RWPE1 (cell line): ENCODE data around the gene PKNOX2.

Experiments used
- CTCF ChIA-PET: fragments of 350-600 bp; sonication (Branson Sonifier 250); formaldehyde crosslinking; extraction: SDS; loops from one replicate; lab custom pipeline; 2021; lab: Yijun Ruan, JAX
- POLR2A ChIA-PET: fragments of 400-600 bp; formaldehyde crosslinking; extraction: SDS; loops from one replicate; lab custom pipeline; 2020; ENCODE audit warnings: antibody characterized with exemption; ENCODE audit not compliant: low non-redundant PET; lab: Yijun Ruan, JAX
- DNase-seq: peaks from one replicate; pipeline ENCODE4 v3.0.0; 2012; ENCODE audit warnings: low spot score
- H3K27ac ChIP-seq: fragments of 450-650 bp; 2 replicates; pipeline ENCODE4 v1.5.1; 2017
- CTCF ChIP-seq: fragments of 450-650 bp; conservative IDR thresholded peaks from 2 replicates; pipeline ENCODE4 v1.5.1; 2017; ENCODE audit warnings: low read depth, mild to moderate bottlenecking

Gene PKNOX2

GRCh38 chr11:125312812-125313211 lies 148.3 kb downstream of the PKNOX2 start:
- no peak for DNase-seq
- ChIA-PET CTCF (interaction anchor here (1.4 kb wide), 1 partner anchor 33 kb away, joined by 4 read pairs; no protein-coding TSS in a partner anchor), POLR2A (no interaction called here)
- no peak for TF ChIP-seq CTCF
- H3K27ac ChIP-seq = no peak overlapping the region

DNA sequence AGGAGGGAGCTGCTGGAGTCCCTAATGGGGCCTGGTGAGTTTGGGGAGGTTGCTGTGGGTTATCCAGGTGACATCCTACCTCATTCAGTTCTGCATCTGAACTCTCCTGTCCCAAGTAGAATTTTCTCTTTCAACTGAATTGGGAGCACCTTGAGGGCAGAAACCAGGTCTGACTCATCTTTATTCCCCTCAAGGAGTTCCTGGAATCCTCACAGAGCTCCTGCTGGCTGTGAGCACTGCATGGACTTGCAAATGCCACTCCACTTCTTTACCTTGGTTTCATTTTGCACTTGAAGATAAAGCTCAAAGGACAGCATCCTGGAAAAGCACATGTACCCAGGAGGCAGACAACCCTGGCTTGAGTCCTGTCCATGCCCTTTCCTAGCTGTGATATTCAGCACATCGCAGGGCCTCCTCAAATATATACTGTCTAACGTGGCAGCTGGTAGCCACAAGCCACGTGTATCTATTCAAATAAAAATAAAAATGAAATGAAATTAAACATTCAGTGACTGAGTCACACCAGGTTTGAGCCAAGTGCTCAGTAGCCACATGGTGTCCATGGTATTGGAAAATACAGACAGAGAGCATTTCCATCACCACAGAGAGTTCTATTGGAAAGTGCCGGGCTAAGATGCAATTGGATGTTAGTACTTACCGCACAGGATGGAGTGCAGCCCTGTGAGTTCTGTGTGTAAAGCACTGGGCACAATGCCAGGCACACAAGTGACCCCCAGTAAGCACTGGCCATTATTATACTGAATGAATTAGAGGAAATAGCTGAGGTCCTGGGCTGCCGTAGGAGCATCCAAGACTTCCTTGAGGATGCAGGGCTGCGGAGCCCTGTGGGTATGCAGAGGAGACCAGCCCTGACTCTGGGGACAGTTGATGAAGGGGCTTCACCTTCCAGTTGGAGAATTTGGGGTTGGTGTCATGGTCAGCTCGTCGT lies 149.0 kb downstream of the PKNOX2 start:
- no peak overlapping the region for H3K27ac ChIP-seq
- ChIA-PET POLR2A (no interaction called here), CTCF (interaction anchor here (0.5 to 1.4 kb wide), 3 partner anchors 32 to 138 kb away, joined by 3 to 4 read pairs (median 4); no protein-coding TSS in a partner anchor)
- TF ChIP-seq CTCF = no peak
- no peak for DNase-seq

DNA sequence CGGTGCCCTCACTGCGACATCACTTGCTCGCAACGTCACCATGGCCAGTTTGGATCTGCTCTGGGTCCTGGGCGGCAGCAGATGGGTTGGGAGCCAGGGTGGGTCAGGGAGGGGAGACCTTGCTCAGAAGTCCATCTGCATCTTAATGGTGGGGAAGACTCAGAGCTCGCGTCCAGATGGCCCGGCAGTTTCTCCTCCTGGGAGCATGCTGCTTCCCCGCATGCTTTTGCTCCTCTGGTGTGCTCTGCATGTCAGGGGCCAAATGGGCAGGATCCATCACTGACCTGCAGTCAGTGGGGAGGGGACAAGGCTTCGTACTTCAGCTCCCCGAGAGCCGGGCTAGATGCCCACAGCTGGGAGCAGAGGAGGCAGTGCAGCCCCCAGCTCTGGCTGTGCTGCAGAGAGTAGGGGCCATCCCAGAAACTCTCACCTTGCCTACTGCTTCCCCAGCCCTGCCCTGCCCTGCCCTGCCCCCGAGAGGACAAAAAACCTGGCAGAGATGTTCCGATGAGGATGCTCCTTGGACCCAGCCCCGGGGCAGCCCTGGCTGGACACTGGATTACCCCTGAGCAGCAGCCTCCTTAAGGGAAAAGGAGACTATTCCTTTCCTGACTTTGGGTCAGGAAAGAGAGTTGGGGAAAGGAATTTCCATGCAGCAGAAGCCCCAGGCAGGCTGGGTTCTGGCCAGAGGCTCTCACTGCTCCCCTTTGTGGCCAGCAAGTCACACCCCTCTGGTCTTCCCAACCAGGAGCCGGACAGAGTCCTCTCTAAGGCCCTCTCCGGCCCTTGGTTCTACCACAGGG lies 149.9 kb downstream of the PKNOX2 start:
- POLR2A ChIA-PET = no interaction called here
- DNase-seq = no peak
- CTCF ChIA-PET = no interaction called here
- no peak for TF ChIP-seq CTCF
- H3K27ac ChIP-seq = no peak overlapping the region

- ChIA-PET POLR2A (no interaction called here), CTCF (no interaction called here)
- H3K27ac ChIP-seq = no peak overlapping the region
- DNase-seq = no peak
- TF ChIP-seq CTCF = no peak
Observed at GRCh38 chr11:125315079-125315740, 150.7 kb downstream of the PKNOX2 start.

- POLR2A ChIA-PET = no interaction called here
Observed at GRCh38 chr11:125317416-125317815, 152.9 kb downstream of the PKNOX2 start.

More at GRCh38 chr11:125317416-125317815, 152.9 kb downstream of the PKNOX2 start:
- CTCF ChIA-PET = no interaction called here
- H3K27ac ChIP-seq = no peak overlapping the region
- no peak for TF ChIP-seq CTCF
- DNase-seq = no peak
